ENCODE data around the gene LARGE1. TPM values are rescaled to one million over a fixed set of nuclear protein-coding genes. Genes with fewer than 3 reads are reported as not detected.

LARGE1 gene
- total RNA-seq, 2 experiments from 2014 or later, result 0.18 to 0.58 TPM

GRCh38 chr22:33314316-33314715, 606.0 kb downstream of the LARGE1 start:
- H3K4me1 Mint-ChIP-seq (ENCODE audit: low read depth), result no peaks in the 10 kb centered on the region
- ATAC-seq (no peak), DNase-seq (no peak)
- no peaks in the 10 kb centered on the region for H3K9me3 Mint-ChIP-seq (ENCODE audit: insufficient read depth)
- H3K27me3 Mint-ChIP-seq (ENCODE audit: low read depth), result no peaks in the 10 kb centered on the region
- POLR2A ChIA-PET, result no interaction called here
- CTCF ChIA-PET, result no interaction called here
- H3K27ac Mint-ChIP-seq, result no peak overlapping the region
- no peaks in the 10 kb centered on the region for H3K36me3 Mint-ChIP-seq (ENCODE audit: low read depth)
- H3K4me3 Mint-ChIP-seq, result no peak overlapping the region

GRCh38 chr22:33303099-33303498, 617.2 kb downstream of the LARGE1 start:
- ChIA-PET POLR2A (no interaction called here), CTCF (interaction anchor here (1.9 kb wide), 1 partner anchor 16 kb away, joined by 5 read pairs; no protein-coding TSS in a partner anchor)
- Mint-ChIP-seq H3K27me3 (ENCODE audit: low read depth) (no peaks in the 10 kb centered on the region), H3K4me3 (no peak overlapping the region), H3K9me3 (ENCODE audit: insufficient read depth) (no peaks in the 10 kb centered on the region), H3K27ac (no peak overlapping the region), H3K4me1 (ENCODE audit: low read depth) (no peaks in the 10 kb centered on the region), H3K36me3 (ENCODE audit: low read depth) (no peaks in the 10 kb centered on the region)
- DNase-seq, result no peak
- no peak for ATAC-seq

GRCh38 chr22:33302549-33302948, 617.7 kb downstream of the LARGE1 start:
- no peak overlapping the region for H3K4me3 Mint-ChIP-seq
- CTCF ChIA-PET, result interaction anchor here (1.4 to 1.9 kb wide), 2 partner anchors 15 to 273 kb away, joined by 4 to 5 read pairs; no protein-coding TSS in a partner anchor
- H3K27ac Mint-ChIP-seq, result no peak overlapping the region
- POLR2A ChIA-PET, result no interaction called here
- no peaks in the 10 kb centered on the region for H3K9me3 Mint-ChIP-seq (ENCODE audit: insufficient read depth)
- DNase-seq (no peak), ATAC-seq (no peak)
- no peaks in the 10 kb centered on the region for H3K36me3 Mint-ChIP-seq (ENCODE audit: low read depth)
- no peaks in the 10 kb centered on the region for H3K27me3 Mint-ChIP-seq (ENCODE audit: low read depth)
- no peaks in the 10 kb centered on the region for H3K4me1 Mint-ChIP-seq (ENCODE audit: low read depth)

- Mint-ChIP-seq H3K4me1 (ENCODE audit: low read depth) (no peaks in the 10 kb centered on the region), H3K27me3 (ENCODE audit: low read depth) (no peaks in the 10 kb centered on the region), H3K36me3 (ENCODE audit: low read depth) (no peaks in the 10 kb centered on the region), H3K4me3 (no peak overlapping the region), H3K9me3 (ENCODE audit: insufficient read depth) (no peaks in the 10 kb centered on the region), H3K27ac (no peak overlapping the region)
- ChIA-PET CTCF (interaction anchor here (0.9 to 1.9 kb wide), 5 partner anchors 15 to 809 kb away, joined by 3 to 5 read pairs (median 4); no protein-coding TSS in a partner anchor), POLR2A (no interaction called here)
- DNase-seq (peak; percentile 62), ATAC-seq (peak; percentile 58)
These were observed 618.2 kb downstream of the LARGE1 start for GRCh38 chr22:33302049-33302545.

GRCh38 chr22:33300165-33300564, 620.1 kb downstream of the LARGE1 start:
- Mint-ChIP-seq H3K27ac (no peak overlapping the region), H3K4me3 (no peak overlapping the region), H3K27me3 (ENCODE audit: low read depth) (no peaks in the 10 kb centered on the region), H3K36me3 (ENCODE audit: low read depth) (no peaks in the 10 kb centered on the region), H3K4me1 (ENCODE audit: low read depth) (no peaks in the 10 kb centered on the region), H3K9me3 (ENCODE audit: insufficient read depth) (no peaks in the 10 kb centered on the region)
- DNase-seq (no peak), ATAC-seq (no peak)
- ChIA-PET CTCF (no interaction called here), POLR2A (no interaction called here)

GRCh38 chr22:33299245-33299956, 620.9 kb downstream of the LARGE1 start:
- Mint-ChIP-seq H3K4me3 (no peak overlapping the region), H3K36me3 (ENCODE audit: low read depth) (no peaks in the 10 kb centered on the region), H3K27ac (no peak overlapping the region), H3K4me1 (ENCODE audit: low read depth) (no peaks in the 10 kb centered on the region), H3K27me3 (ENCODE audit: low read depth) (no peaks in the 10 kb centered on the region), H3K9me3 (ENCODE audit: insufficient read depth) (no peaks in the 10 kb centered on the region)
- ATAC-seq (no peak), DNase-seq (no peak)
- POLR2A ChIA-PET, result no interaction called here
- CTCF ChIA-PET, result interaction anchor here (1.3 kb wide), 1 partner anchor 811 kb away, joined by 3 read pairs; no protein-coding TSS in a partner anchor

- DNase-seq (no peak), ATAC-seq (no peak)
- Mint-ChIP-seq H3K27ac (no peak overlapping the region), H3K36me3 (ENCODE audit: low read depth) (no peaks in the 10 kb centered on the region), H3K9me3 (ENCODE audit: insufficient read depth) (no peaks in the 10 kb centered on the region), H3K4me3 (no peak overlapping the region), H3K4me1 (ENCODE audit: low read depth) (no peaks in the 10 kb centered on the region), H3K27me3 (ENCODE audit: low read depth) (no peaks in the 10 kb centered on the region)
- ChIA-PET CTCF (no interaction called here), POLR2A (no interaction called here)
These were observed 623.3 kb downstream of the LARGE1 start for GRCh38 chr22:33296941-33297340.

- CTCF ChIA-PET, result interaction anchor here (1.6 kb wide), 1 partner anchor 14 kb away, joined by 5 read pairs; no protein-coding TSS in a partner anchor
- POLR2A ChIA-PET, result no interaction called here
- no peak for ATAC-seq
- H3K4me3 Mint-ChIP-seq, result no peak overlapping the region
- no peak for DNase-seq
- H3K27me3 Mint-ChIP-seq (ENCODE audit: low read depth), result no peaks in the 10 kb centered on the region
- H3K36me3 Mint-ChIP-seq (ENCODE audit: low read depth), result no peaks in the 10 kb centered on the region
- H3K27ac Mint-ChIP-seq, result no peak overlapping the region
- H3K4me1 Mint-ChIP-seq (ENCODE audit: low read depth), result no peaks in the 10 kb centered on the region
- no peaks in the 10 kb centered on the region for H3K9me3 Mint-ChIP-seq (ENCODE audit: insufficient read depth)
These were observed 632.2 kb downstream of the LARGE1 start for GRCh38 chr22:33288078-33288477.

- Mint-ChIP-seq H3K4me1 (ENCODE audit: low read depth) (no peaks in the 10 kb centered on the region), H3K36me3 (ENCODE audit: low read depth) (no peaks in the 10 kb centered on the region), H3K27me3 (ENCODE audit: low read depth) (no peaks in the 10 kb centered on the region), H3K4me3 (no peak overlapping the region), H3K27ac (no peak overlapping the region), H3K9me3 (ENCODE audit: insufficient read depth) (no peaks in the 10 kb centered on the region)
- no peak for ATAC-seq
- POLR2A ChIA-PET, result no interaction called here
- no peak for DNase-seq
- CTCF ChIA-PET, result no interaction called here
These were observed 645.2 kb downstream of the LARGE1 start for GRCh38 chr22:33275073-33275443.

GRCh38 chr22:33274214-33275072, 645.8 kb downstream of the LARGE1 start:
- Mint-ChIP-seq H3K4me3 (no peak overlapping the region), H3K27ac (no peak overlapping the region), H3K36me3 (ENCODE audit: low read depth) (no peaks in the 10 kb centered on the region), H3K4me1 (ENCODE audit: low read depth) (no peaks in the 10 kb centered on the region), H3K9me3 (ENCODE audit: insufficient read depth) (no peaks in the 10 kb centered on the region), H3K27me3 (ENCODE audit: low read depth) (no peaks in the 10 kb centered on the region)
- POLR2A ChIA-PET, result no interaction called here
- DNase-seq, result peak; percentile 26
- CTCF ChIA-PET, result interaction anchor here (0.7 to 1.2 kb wide), 2 partner anchors 9 to 30 kb away, joined by 3 read pairs; no protein-coding TSS in a partner anchor
- no peak for ATAC-seq

- ChIA-PET CTCF (no interaction called here), POLR2A (no interaction called here)
- Mint-ChIP-seq H3K36me3 (ENCODE audit: low read depth) (no peaks in the 10 kb centered on the region), H3K27me3 (ENCODE audit: low read depth) (no peaks in the 10 kb centered on the region), H3K4me3 (no peak overlapping the region), H3K9me3 (ENCODE audit: insufficient read depth) (no peaks in the 10 kb centered on the region), H3K27ac (no peak overlapping the region), H3K4me1 (ENCODE audit: low read depth) (no peaks in the 10 kb centered on the region)
- DNase-seq, result no peak
- ATAC-seq, result no peak
These were observed 647.4 kb downstream of the LARGE1 start for GRCh38 chr22:33272871-33273270.

- ChIA-PET POLR2A (no interaction called here), CTCF (no interaction called here)
- Mint-ChIP-seq H3K4me3 (no peak overlapping the region), H3K4me1 (ENCODE audit: low read depth) (no peaks in the 10 kb centered on the region), H3K27me3 (ENCODE audit: low read depth) (no peaks in the 10 kb centered on the region), H3K27ac (no peak overlapping the region), H3K36me3 (ENCODE audit: low read depth) (no peaks in the 10 kb centered on the region), H3K9me3 (ENCODE audit: insufficient read depth) (no peaks in the 10 kb centered on the region)
- no peak for DNase-seq
- ATAC-seq, result no peak
These were observed 648.1 kb downstream of the LARGE1 start for GRCh38 chr22:33272180-33272579.
